HG02943 (cell line): ENCODE measurements around the gene MTMR12.

Experiments
- ATAC-seq: cut with Tn5 transposase; IDR thresholded peaks from one replicate; pipeline ENCODE4 v1.9.1; 2021; ENCODE audit warnings: mild to moderate bottlenecking, low read depth, moderate library complexity; ENCODE audit not compliant: unreplicated experiment

Gene MTMR12

DNA sequence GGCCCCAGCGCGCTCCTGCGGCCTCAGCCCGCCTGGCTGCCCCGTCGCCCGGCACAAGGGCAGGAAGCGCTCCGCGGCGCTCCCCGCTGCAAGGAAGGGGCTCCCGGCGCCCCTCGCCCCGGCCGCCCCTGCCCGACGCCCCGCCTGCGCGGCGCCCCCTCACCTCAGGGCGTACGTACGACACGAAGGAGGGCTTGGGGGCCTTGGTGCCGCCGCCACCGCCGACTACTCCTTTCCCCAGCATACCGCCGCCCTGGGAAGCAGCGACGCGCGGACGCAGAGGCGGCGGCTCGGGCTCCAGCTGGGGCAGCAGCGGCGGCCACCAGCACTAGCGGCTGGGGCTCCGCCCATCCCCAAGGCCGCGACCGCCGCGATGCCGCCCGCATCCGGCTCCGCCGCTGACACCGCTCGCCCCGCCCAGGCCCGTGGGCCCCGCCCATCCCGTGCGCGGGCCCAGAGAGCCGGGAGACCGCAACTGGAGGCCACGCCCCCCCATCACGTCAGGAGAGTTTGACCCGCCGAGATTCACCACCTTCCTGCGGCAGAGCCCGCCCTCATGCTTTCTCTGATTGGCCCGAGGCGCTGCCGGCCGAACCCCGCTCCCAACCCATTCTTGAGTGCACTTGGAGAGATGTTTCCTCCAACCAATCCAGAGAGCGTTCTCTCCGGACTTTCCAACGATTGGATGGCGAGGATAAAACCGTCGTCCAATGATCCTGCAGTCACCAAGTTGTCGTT lies at the start of gene MTMR12:
MTMR12 (minus strand) TSS at position 345 of the 738 bp plus-strand sequence; CDS start at position 244, 101 bp downstream.
- peak; percentile 96 for ATAC-seq

GRCh38 chr5:32362527-32362926 lies 49.8 kb upstream of the MTMR12 start:
- no peak for ATAC-seq

- ATAC-seq: no peak
These were observed 48.2 kb upstream of the MTMR12 start for GRCh38 chr5:32360906-32361305.

DNA sequence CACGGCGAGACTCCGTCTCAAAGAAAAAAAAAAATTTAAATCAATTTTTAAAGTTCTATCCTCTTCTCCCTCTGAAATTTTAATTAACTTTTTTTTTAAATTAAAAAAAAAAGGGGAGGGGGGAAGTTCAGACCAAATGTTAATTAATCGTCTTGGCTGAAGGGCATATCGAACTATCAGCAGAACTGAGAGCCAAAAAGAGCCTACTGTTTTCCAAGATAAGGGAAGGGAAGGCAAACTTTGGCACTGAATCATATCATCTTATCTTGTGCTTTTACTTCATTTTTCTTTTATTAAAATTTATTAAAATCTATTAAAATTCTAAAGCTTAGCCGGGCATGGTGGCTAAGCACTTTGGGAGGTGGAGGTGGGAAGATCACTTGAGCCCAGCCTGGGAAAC lies 45.9 kb upstream of the MTMR12 start:
- ATAC-seq: no peak

GRCh38 chr5:32357658-32358057 lies 44.9 kb upstream of the MTMR12 start:
- ATAC-seq: no peak

- no peak for ATAC-seq
These were observed 42.9 kb upstream of the MTMR12 start for GRCh38 chr5:32355686-32356085.

DNA sequence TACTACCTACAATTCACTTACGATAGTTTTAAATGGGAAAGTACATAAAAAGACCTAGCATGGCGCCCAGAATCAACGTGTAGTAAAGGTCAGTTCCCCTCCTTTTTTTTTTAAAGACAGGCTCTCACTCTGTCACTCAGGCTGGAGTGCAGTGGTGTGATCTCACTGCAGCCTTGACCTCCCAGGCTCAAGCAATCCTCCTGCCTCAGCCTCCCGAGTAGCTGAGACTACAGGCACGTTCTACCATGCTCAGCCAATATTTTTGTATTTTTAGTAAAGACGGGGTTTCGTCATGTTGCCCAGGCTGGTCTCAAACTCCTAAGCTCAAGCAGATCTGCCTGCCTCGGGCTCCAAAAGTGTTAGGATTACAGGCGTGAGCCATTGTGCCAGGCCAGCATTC lies 40.7 kb upstream of the MTMR12 start:
- no peak for ATAC-seq

GRCh38 chr5:32352685-32353084 lies 39.9 kb upstream of the MTMR12 start:
- ATAC-seq: no peak

DNA sequence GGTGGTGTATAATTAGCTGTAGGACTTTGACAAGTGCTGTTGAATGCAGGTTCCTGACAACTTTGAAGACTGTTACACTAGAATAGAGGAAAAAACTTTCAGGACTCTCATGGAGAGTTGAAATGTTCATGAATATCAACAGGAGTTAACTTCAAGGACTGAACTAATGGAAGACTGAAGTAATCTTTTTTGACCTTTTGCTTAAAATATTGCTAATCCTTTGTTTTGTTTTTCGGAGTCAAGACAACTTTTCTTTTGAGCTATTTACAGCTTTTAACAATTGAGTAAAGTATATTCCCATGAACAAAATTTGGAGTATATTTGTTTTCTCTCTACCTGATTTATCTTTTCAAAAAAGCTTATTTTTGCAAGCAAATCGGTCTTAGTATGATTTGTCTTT lies 34.1 kb upstream of the MTMR12 start:
- no peak for ATAC-seq

- ATAC-seq: no peak
These were observed 30.4 kb upstream of the MTMR12 start for GRCh38 chr5:32343058-32343672.

DNA sequence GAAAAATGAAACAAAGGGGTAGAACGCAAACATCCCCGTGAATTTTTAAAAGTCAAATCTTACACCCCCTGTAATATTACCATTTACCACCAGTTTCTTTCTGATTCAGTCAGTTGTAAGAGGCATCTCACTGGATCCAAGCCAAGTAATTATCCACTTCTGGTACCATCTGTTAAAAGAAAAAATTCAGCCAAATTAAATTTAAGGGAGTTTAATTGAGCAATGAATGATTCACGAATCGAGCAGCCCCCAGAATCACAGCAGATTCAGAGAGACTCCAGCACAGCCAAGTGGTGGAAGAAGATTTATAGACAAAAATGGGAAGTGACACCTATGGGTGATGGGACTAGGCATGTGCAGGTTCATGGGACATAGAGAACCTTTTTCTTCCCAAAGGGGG lies 29.9 kb upstream of the MTMR12 start:
- no peak for ATAC-seq

- ATAC-seq: no peak
These were observed 27.1 kb upstream of the MTMR12 start for GRCh38 chr5:32339878-32340277.

GRCh38 chr5:32339198-32339597 lies 26.5 kb upstream of the MTMR12 start:
- ATAC-seq: no peak

GRCh38 chr5:32332966-32333365 lies 20.2 kb upstream of the MTMR12 start:
- ATAC-seq: no peak

DNA sequence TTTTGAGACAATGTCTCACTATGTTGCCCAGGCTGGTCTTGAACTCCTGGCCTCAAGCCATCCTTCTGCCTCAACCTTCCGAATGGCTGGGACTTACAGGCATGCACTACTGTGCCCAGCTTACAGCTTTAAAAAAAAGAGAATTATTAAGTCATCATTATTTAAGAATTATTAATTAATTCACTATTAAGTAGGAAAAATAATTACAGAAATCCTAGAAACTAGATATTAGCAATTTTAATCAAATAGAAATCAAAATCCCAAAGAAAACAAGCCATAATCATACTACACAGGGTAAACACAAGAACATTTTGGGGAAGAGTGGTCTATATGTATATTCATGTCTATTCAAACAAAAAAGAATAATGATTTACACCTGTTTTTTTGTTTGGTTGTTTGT lies 19.6 kb upstream of the MTMR12 start:
- no peak for ATAC-seq

DNA sequence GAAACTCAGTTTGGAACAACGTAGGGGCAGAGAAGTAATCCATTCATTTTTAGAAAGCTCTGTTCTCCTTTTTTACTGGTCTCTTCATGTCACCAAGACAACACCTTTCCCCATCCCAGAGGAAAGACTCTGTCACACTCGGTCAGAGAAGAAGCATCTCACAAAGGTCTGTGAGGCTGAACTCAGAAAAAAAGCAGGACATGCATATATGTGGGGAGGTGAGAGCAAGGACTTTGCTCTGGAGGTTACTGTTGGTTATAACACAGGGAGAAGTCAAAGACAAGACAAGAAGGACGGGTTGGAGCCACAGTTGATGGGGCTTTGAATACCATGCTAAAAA lies 19.2 kb upstream of the MTMR12 start:
- no peak for ATAC-seq

DNA sequence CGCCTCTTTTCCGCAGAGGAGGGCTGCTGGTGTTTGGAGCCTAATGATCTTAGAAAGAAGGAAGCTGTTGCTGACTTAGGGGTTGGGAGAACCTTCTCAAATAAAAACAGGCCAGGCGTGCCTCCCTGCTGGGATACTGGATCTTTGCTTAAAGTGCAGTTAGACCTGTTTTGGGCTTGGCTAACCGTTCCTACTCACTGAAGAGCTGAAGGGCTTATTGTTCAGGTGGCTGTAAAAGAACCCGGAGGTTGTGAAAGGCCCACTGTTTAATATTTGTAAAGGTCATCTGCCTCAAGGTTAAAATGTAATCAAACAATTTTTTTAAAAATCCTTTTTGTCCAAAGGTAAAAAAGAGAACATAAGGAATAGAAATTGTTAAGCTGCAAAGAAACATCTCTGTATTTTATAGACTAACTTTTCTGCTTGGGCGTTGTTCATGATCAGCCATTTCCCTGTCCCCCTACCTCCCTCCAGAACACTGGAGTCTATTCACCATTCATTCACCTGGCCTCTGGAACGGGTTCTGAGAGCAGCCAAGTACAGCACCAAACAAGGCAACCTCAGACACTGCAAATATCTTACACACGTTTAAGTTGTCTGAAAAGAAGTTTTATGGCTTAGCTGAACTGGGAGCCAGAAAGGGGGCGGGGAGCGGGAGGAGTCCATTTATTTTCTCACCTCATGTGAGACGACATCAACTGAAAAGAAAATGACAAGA lies 18.6 kb upstream of the MTMR12 start:
- ATAC-seq: no peak

GRCh38 chr5:32330126-32330971 lies 17.6 kb upstream of the MTMR12 start:
- ATAC-seq: no peak

- ATAC-seq: peak; percentile 77
These were observed 16.7 kb upstream of the MTMR12 start for GRCh38 chr5:32329395-32329834.

GRCh38 chr5:32326216-32326772 lies 13.6 kb upstream of the MTMR12 start:
- no peak for ATAC-seq
